GM18519 (cell line): ENCODE data around the gene DNASE1L2.

Source experiments
- ATAC-seq: cut with Tn5 transposase; IDR thresholded peaks from one replicate; pipeline ENCODE4 v1.9.1; 2021; ENCODE audit warnings: mild to moderate bottlenecking, moderate library complexity; ENCODE audit not compliant: unreplicated experiment, low FRiP score

The DNASE1L2 gene

DNA sequence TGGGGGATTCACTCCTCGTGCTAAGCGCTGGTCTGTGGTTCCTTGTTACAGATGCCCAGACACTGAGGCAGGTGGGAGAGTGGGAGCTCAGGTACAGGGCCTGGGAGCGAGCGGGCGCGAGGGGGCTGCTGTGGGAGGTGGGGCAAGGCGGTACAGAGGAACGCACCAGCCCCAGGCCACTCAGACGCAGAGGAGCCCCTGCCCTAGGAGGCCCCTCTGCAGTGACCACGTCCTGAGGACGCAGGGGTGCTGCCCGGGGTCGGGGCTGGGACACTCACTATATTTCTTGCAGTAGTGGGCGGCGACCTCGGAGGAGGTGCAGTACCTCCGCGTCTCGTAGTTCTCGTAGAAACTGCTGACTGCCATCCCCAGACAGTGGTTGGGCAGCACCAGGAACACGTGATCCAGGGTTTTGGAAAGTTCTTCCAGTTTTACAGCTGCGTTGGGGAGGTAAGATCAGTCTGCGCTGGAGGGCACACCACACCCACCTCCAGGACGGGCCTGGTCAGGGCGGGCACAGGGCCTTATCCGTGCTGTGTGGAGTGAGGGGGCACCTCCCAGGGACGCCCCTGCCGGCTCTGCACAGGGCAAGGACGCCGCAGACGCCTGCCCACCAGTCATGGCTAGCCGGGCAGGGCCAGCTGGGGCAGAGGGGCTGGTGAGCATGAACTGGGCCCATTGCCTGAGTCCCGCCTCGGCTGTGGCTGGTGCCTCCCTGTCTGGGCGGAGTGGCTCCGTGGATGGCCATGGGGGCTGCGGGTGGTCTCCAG lies 47.9 kb downstream of the DNASE1L2 start:
- ATAC-seq = no peak

DNA sequence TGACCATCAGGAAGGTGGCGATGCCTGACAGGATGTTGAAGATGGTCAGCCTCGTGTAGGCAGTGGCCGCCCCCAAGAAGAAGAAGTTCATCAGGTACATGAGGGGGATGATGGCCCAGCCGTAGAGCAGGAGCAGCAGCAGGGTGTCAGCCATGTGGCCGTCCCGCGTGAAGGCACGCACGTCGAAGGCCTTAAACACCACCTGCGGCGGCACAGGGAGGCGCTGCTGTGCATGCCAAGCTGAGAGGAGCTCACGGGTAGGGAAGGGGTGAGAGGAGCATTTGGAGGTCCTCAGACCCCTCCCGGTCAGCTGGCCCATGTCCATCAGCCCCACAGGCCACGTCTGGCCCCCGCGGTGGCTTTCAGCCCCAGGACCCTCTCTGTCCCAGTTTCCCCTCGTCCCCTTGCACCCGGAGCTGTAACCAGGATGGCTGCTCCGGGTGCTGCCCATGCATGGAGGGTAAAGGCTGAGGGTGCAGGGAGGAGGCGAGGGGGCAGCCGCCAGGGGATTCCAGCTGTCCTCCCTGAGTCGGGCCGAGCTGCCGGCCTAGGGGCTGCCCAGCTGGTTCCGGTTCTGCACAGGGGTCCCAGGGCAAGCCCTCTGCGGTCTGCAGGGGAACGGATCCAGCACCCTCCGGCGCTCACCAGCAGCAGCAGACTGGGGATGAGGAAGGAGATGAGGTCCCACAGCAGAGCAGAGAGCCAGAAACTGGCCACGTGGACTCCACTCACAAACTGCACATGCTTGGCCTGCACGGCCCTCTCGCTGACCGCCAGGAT lies 48.7 kb downstream of the DNASE1L2 start:
- ATAC-seq = no peak

DNA sequence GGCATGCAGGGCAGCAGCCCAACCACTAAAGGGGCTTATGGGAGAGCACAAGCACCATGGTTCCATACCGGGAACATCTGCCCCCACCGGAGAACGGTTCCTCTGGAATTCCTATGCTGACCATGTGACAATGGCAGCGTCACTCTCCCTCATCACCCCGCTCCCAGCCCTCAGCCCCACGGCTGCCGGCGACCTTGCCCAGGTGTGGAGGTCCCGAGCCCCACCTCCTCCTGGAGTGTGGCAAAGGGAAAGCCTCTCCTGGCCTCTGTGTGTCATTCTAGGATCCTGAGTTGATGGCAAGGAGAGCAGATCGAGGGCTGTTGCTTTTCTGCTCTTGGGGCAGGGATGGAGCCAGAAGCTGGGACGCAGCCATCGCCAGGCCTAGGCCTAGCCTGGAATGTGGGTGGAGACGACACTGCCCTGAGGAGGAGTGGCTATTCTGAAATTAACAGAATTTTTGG lies 49.5 kb downstream of the DNASE1L2 start:
- ATAC-seq = no peak

DNA sequence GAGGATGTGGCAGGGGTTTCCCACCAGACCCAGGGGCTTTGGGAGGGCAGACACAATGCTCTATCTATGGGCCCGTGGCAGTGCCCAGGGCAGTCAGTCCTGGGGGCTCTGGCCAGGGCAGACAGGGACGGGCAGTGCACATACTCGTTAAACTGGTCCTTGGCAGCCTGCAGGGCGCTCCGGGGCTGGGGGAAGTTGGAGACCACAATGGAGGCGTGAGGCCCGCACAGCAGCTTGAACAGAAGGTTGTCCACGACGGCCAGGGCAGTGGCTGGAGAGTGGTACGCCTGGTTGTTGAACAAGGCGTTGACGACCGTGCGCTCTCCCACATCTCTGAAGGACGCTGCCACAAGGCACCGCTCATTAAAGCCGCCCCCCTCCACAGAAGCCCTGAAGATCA lies 50.3 kb downstream of the DNASE1L2 start:
- ATAC-seq = no peak

DNA sequence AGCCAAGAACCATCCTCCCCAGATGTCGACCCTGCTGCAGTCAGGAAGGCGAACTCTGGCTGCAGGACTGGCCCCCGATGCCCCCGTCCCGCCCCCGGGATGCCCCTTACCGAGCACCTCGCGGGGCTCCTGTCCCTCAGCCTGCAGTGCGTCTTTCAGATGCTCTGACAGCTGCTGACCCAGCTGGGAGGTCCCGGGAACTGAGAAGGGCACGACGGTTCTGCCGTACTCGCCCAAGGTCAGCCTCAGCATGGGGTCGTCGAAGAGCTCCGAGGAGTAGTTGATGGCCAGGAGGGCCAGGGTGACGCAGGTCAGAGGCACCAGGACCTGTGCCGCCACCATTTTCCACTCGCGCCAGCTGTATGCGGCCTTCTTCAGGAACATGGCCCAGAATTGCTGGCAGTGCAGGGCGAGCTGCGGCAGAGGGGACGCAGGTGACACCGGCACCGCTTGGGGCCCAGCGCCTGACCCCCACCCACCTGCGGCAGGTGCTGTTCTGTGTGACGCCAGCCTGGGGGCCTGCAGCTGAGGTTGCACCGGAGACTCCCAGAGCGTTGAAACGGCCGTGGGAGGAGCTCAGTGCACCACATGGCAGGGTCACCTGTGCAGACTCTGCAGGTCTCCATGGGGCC lies 51.8 kb downstream of the DNASE1L2 start:
- no peak for ATAC-seq
